Activated T-cell treated with anti-CD3 and anti-CD28 coated beads for 1 hour (primary cell): ENCODE results near the gene FERMT3.

Source experiments
- DNase-seq: peaks from one replicate; pipeline ENCODE4 v3.0.0-alpha.2; 2020; ENCODE audit warnings: low read depth

Gene FERMT3

GRCh38 chr11:64186492-64187165 lies 19.9 kb upstream of the FERMT3 start:
- DNase-seq, result no peak

DNA sequence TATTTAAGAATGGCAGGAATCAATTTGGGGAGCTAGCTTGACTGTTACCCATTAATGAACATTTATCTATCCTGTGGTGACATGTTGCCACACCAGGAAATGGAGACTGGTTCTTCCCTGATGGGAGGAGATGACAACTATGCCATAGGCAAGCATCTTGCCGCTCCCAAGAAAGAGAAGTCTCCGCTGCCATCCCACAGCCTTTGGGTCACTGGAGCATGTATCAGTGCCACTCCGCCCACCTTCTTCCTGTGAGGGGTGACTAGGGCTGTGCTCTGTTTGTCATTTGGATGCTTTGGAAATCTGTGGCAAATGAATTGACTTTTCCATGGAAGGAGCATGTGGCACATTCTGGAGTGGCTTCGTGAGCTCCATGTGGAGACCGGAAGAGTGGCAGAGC lies 14.1 kb upstream of the FERMT3 start:
- no peak for DNase-seq

- DNase-seq, result no peak
These were observed 9.9 kb upstream of the FERMT3 start for GRCh38 chr11:64196626-64197025.

DNA sequence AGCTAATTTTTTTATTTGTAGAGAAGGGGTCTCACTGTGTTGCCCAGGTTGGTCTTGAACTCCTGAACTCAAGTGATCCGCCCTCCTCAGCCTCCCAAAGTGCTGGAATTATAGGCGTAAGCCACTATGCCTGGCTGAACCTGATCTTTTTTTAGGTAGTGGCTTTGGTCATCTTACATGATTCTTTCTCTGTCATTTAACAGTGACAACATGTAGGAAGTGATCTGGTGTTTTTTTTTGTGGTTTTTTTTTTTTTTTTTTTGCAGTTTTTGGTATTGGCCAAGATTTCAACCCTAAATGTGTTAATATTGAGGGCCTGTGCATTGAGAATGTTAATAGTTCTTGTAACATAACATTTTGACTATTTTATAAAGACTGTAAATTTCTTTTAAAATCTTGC lies 8.0 kb upstream of the FERMT3 start:
- DNase-seq, result no peak

DNA sequence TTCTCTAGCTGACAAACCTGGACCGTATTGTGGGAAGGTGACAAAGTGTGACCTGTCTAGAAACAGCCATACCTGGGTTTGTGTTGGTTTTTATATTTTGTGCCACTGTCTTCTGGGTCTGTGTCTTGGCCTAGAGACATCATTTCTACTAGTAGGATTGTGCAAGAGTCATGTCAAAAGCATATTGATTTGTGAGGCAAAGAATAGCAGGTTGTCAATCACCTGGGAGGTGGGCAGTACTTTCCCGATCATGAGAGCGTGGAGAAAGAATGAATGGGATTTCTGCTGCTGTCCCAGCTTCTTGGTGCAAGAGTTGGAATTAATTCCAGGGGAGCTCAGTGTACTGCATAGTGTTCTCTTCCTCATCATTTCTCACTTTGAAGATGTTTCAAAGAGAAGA lies 5.0 kb upstream of the FERMT3 start:
- no peak for DNase-seq

- no peak for DNase-seq
These were observed 3.5 kb upstream of the FERMT3 start for GRCh38 chr11:64202992-64203391.

DNA sequence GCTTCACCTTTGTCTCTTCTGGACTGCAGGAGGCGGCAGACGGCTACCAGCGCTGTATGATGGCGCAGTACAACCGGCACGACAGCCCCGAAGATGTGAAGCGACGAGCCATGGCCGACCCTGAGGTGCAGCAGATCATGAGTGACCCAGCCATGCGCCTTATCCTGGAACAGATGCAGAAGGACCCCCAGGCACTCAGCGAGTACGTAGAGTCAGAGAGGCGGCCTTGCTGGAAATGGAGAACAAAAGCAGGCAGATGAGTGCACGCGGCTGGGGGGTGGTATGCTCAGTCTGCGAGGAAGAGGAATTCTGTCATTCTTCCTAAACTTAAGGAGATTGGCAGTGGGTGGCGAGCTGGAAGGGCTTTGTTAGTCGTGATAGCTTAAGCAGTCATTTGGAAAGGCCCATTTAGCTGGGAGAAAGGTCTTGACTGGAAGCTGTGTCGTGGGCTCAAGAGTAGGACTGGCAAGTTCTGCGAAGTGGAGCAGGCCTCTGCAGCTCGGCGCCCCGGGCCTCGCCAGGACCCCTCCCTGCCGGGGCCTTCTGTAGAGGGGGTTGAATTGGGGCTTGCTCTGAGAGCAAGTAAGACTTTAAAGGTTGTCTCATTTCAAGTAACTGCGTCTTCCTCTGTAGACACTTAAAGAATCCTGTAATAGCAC lies 3.0 kb upstream of the FERMT3 start:
- no peak for DNase-seq

- no peak for DNase-seq
These were observed 2.5 kb upstream of the FERMT3 start for GRCh38 chr11:64204080-64204440.

DNA sequence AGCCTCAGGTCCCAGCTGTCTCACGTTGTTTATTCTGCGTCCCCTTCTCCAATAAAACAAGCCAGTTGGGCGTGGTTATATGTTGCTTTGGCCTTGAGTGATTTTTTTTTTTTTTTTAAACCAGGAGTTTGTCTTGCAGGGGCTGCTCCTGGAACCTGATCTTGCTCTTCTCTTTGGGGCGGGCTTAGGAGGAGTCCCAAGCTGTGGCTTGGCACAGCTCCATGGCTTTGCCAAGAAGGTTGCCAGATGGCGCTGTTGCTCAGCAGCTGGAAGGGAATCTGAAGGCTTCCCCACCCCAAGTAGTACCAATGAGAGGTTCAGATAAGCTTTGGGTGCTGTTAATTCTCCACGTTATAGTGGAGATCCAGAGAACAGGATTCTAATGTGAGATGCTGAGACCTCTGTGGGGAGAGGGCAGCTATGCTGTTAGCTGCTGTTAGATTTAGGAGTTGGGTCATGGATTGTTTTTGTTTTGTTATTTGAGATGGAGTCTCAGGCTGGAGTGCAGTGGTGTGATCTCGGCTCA lies 2.0 kb upstream of the FERMT3 start:
- DNase-seq, result peak; percentile 80

- DNase-seq, result peak; percentile 58
These were observed 950 bp downstream of the FERMT3 start for GRCh38 chr11:64207256-64208085.

- DNase-seq, result no peak
These were observed 1.7 kb downstream of the FERMT3 start for GRCh38 chr11:64208086-64208795.

DNA sequence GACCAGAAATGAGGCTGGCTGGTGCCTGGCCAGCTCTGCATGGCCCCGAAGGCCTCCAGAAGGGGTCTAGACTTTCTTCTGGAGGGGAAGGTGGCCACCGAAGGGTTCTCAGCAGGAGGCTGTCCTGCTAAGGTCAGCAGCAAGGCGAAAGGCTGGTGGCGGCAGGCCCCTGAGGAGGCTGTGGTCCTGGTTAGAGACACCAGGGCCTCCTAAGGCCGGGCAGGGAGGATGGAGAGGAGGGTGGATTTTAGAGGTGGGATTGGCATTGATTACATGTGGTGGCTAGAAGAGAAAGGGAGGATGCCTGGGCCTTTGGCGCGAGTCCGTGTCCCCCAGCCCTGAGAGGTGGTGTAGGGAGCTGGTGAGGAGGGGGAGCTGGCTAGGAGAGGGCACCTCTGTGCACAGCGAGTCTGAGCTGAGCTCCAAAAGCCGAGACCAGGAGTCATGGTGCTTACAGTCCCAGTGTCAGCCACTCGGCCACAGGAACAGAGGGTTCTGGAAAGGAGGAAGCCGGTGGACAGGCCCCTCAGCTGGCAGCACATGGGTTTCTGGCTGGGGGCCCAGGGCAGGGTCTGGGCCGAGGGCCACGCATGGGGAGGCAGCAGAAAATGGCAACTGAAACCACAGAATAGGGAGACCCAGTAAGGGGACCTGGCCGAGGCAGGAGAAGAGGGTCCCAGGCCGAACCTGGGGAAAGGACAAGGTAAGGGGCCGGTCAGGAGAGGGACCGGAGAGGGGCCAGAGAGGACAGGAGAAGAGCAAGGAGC lies 2.5 kb downstream of the FERMT3 start:
- DNase-seq, result no peak

DNA sequence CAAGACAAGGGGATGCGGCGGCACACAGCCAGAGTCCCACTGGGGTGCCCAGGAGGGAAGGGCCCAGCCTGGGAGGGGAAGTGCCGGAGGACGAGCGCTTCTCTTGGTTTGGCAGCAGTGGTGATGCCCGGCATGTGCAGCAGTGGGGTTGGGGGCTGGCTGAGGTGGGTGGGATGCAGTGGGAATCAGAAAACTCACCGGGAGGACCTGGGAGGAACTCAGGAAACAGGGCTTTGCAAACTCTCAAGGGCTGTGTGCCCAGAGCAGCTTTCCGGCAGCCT lies 3.0 kb downstream of the FERMT3 start:
- DNase-seq, result no peak

GRCh38 chr11:64210301-64211020 lies 3.9 kb downstream of the FERMT3 start:
- DNase-seq, result no peak

DNA sequence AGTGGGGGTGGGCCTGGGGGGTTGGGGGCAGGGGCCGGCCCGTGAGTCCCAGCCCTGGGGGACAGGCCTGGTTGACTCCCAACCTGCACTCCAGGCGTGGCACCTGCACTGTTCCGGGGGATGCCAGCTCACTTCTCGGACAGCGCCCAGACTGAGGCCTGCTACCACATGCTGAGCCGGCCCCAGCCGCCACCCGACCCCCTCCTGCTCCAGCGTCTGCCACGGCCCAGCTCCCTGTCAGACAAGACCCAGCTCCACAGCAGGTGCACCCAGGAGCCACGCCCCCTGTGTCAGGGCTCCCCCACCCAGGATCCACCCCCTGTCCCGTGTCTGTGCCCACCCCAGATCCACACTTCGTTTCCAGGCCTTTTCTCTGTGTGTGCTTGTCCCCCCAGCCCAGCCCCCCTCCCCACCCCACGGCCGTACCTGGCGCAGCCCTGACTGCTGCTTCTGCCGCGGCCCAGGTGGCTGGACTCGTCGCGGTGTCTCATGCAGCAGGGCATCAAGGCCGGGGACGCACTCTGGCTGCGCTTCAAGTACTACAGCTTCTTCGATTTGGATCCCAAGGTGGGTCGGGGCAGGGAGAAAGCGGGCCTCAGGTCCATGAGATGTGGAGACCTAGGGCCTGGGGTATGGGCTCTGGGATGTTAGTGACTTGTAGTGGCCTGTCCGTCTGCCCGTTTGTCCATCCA lies 4.8 kb downstream of the FERMT3 start:
- DNase-seq, result no peak

DNA sequence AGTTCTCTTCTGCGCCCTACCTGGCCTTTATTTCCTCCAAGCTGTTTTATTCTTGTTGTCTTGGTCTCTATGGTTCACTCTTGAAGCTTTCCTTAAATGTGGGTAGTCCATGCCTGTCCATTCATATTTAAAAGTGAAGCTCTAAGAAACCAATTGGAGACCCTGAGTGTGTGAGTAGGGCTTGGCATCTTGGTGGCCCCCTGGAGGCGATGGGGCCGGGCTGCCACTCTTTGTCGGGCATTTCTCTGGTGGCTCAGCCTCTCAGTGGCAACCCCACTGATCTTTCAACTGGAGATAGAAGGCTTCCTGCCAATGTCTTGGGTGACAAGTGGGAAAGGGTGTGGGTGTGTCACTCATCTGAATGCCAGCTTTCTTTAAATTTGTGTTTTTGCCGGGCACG lies 10.4 kb downstream of the FERMT3 start:
- DNase-seq, result no peak

- no peak for DNase-seq
These were observed 12.3 kb downstream of the FERMT3 start for GRCh38 chr11:64218628-64219353.

DNA sequence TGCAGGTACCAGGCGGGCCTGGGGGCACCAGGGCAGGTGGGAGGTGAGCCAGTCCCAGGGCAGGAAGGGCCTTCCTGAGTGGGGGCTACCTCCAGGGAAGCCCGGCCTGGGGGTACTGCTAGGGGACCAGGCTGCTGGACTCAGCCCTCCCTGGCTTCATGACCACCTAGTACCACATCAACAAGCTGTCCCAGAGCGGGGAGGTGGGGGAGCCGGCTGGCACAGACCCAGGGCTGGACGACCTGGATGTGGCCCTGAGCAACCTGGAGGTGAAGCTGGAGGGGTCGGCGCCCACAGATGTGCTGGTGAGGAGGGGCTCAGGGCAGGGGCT lies 12.8 kb downstream of the FERMT3 start:
- DNase-seq, result no peak

DNA sequence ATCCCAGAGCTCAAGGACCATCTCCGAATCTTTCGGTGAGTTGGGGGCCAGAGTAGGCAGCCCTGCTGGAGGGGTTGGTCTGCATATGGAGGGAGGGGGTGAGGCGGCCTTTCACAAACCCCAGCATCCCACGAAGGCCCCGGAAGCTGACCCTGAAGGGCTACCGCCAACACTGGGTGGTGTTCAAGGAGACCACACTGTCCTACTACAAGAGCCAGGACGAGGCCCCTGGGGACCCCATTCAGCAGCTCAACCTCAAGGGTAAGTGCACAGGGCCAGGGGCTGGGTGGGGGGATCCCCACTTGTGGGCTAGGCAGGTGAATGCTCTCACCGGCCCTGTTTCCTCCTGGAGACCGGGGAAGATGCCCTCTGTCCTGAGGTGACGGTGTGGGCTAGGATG lies 13.2 kb downstream of the FERMT3 start:
- no peak for DNase-seq

GRCh38 chr11:64220271-64220670 lies 13.8 kb downstream of the FERMT3 start:
- no peak for DNase-seq
